SK-N-SH treated with all-trans-retinoic acid at 6 μM for 48 hours (cell line): Measurements from ENCODE around the gene SUGCT.
"Not testable (repeated sequence)": the region's sequence is repeated elsewhere in the genome, so short reads cannot be mapped to it uniquely, and the experiment has no call there.

Source experiments
- ARNTL ChIP-seq: fragments of 450-650 bp; formaldehyde crosslinking; IDR thresholded peaks from 2 replicates; pipeline ENCODE4 v1.5.0; 2020; ENCODE audit warnings: low read depth, mild to moderate bottlenecking, moderate library complexity, borderline replicate concordance
- BACH2 ChIP-seq: fragments of 250-450 bp; sonication (Bioruptor Pico); IDR thresholded peaks from 2 replicates; pipeline ENCODE4 v1.9.0; 2021; ENCODE audit warnings: mild to moderate bottlenecking, borderline replicate concordance
- CREB5 ChIP-seq: fragments of 250-450 bp; sonication (Bioruptor Pico); IDR thresholded peaks from 2 replicates; pipeline ENCODE4 v1.5.1; 2020; ENCODE audit warnings: low read depth, mild to moderate bottlenecking, moderate library complexity
- ESRRG ChIP-seq: fragments of 250-450 bp; sonication (Bioruptor Pico); IDR thresholded peaks from 2 replicates; pipeline ENCODE4 v1.6.1; 2021; ENCODE audit warnings: mild to moderate bottlenecking
- GLIS3 ChIP-seq: fragments of 250-450 bp; sonication (Bioruptor Pico); IDR thresholded peaks from 2 replicates; pipeline ENCODE4 v1.5.0; 2020; ENCODE audit warnings: mild to moderate bottlenecking, moderate library complexity
- ISL1 ChIP-seq: fragments of 250-450 bp; sonication (Bioruptor Pico); IDR thresholded peaks from 2 replicates; pipeline ENCODE4 v2.1.2; 2022; ENCODE audit warnings: mild to moderate bottlenecking, moderate library complexity
- OSR1 ChIP-seq: fragments of 250-450 bp; sonication (Bioruptor Pico); IDR thresholded peaks from 2 replicates; pipeline ENCODE4 v1.8.0; 2022; ENCODE audit warnings: moderate library complexity, mild to moderate bottlenecking, inconsistent platforms
- PATZ1 ChIP-seq: fragments of 250-450 bp; sonication (Bioruptor Pico); IDR thresholded peaks from 2 replicates; pipeline ENCODE4 v1.8.0; 2020; ENCODE audit warnings: mild to moderate bottlenecking, moderate library complexity, borderline replicate concordance
- PPARA ChIP-seq: fragments of 250-450 bp; sonication (Bioruptor Pico); IDR thresholded peaks from 2 replicates; pipeline ENCODE4 v1.5.0; 2020; ENCODE audit warnings: mild to moderate bottlenecking, borderline replicate concordance
- RARB ChIP-seq: fragments of 250-450 bp; sonication (Bioruptor Pico); IDR thresholded peaks from 2 replicates; pipeline ENCODE4 v1.8.0; 2021; ENCODE audit warnings: mild to moderate bottlenecking, moderate library complexity
- ZFP3 ChIP-seq: fragments of 250-450 bp; sonication (Bioruptor Pico); IDR thresholded peaks from 2 replicates; pipeline ENCODE4 v1.5.0; 2020; ENCODE audit warnings: mild to moderate bottlenecking, moderate library complexity
- ZFP30 ChIP-seq: fragments of 450-650 bp; formaldehyde crosslinking; IDR thresholded peaks from 2 replicates; pipeline ENCODE4 v1.5.0; 2022; ENCODE audit warnings: mild to moderate bottlenecking, moderate library complexity
- ZNF70 ChIP-seq: fragments of 450-650 bp; formaldehyde crosslinking; IDR thresholded peaks from 2 replicates; pipeline ENCODE4 v1.5.0; 2020; ENCODE audit warnings: mild to moderate bottlenecking, moderate library complexity
- ZNF8 ChIP-seq: fragments of 450-650 bp; formaldehyde crosslinking; IDR thresholded peaks from 2 replicates; pipeline ENCODE4 v1.5.0; 2020; ENCODE audit warnings: mild to moderate bottlenecking, moderate library complexity

DNA sequence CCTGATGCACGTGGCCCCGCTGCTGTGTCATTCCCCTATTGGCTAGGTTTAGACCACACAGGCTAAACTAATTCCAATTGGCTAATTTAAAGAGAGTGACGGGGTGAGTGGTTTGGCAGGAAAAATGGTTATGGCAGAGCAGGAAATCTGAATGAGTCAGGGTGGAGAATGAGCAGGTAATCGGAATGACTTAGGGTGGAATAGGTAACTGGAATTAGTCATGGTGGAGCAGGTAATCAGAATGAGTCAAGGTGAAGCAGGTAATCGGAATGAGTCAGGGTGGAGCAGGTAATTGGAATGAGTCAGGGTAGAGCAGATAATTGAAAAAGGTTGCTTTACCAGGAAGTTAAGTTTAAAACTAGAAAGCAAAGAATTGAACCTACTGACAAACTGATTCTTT, 7.1 kb downstream of the SUGCT start:
- TF ChIP-seq ZNF8; ZFP30; BACH2 (CRISPR knock-in tag); ZFP3; GLIS3 (CRISPR knock-in tag); ZNF70 (CRISPR knock-in tag); PATZ1 (CRISPR knock-in tag); OSR1 (CRISPR knock-in tag); ESRRG (CRISPR knock-in tag); ISL1 (CRISPR knock-in tag); PPARA; ARNTL; CREB5; RARB (CRISPR knock-in tag): not testable (repeated sequence)
